ENCODE results near the gene UBE2J2.

GRCh38 chr1:1253314-1253713 lies 20.3 kb downstream of the UBE2J2 start:
- TF ChIP-seq ZBTB7A (IDR thresholded peaks at IDR 0.05; ENCODE audit: low read depth) (no peak), TAF1 (IDR thresholded peaks at IDR 0.05; ENCODE audit: low read depth) (no peak), CEBPB (IDR thresholded peaks at IDR 0.05) (no peak), YY1 (IDR thresholded peaks at IDR 0.05; ENCODE audit: low read depth) (no peak), TEAD4 (IDR thresholded peaks at IDR 0.05) (no peak), EP300 (IDR thresholded peaks at IDR 0.05; ENCODE audit: borderline replicate concordance) (no peak)
